Measurements from ENCODE around the gene DNAAF2.

DNA sequence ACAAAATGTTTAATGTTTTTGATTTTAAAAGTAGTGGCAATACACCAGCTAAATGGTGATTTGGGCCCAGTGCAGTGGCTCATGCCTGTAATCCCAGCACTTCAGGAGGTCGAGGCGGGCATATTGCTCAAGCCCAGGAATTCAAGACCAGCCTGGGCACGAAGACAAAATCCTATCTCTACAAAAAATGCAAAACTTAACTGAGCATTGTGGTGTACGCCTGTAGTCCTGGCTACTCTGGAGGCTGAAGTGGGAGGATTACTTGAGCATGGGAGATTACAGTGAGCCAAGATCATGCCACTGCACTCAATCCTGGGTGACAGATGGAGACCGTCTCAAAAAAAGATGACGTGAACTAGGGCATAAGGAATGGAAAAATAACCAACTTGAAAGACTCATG is 19.3 kb downstream of the DNAAF2 start:
- TF ChIP-seq POLR2A (IDR thresholded peaks at IDR 0.05; ENCODE audit: control extremely low read depth in 1 of 2, low read depth in 2 of 2, low read length in 2 of 2) (no peak), EP300 (IDR thresholded peaks at IDR 0.05; ENCODE audit: borderline replicate concordance in 1 of 2, low read depth in 2 of 2, low read length in 2 of 2) (no peak), EZH2 (IDR thresholded peaks at IDR 0.05; ENCODE audit: low read depth, low read length, severe bottlenecking) (no peak), BACH1 (IDR thresholded peaks at IDR 0.05; ENCODE audit: low read length) (no peak), RNF2 (IDR thresholded peaks at IDR 0.05; ENCODE audit: borderline replicate concordance, low read depth, low read length, missing control alignments, poor library complexity, severe bottlenecking) (no peak), JUN (IDR thresholded peaks at IDR 0.05; ENCODE audit: low read depth, low read length) (no peak), POLR2AphosphoS5 (IDR thresholded peaks at IDR 0.05; ENCODE audit: low read depth, low read length) (no peak), YY1 (IDR thresholded peaks at IDR 0.05; ENCODE audit: low read depth, low read length) (no peak), MAFK (IDR thresholded peaks at IDR 0.05; ENCODE audit: low read depth, low read length) (no peak), SAP30 (IDR thresholded peaks at IDR 0.05; ENCODE audit: insufficient read depth, insufficient replicate concordance, low read length) (no peak), CREB1 (IDR thresholded peaks at IDR 0.05) (no peak), GTF2F1 (IDR thresholded peaks at IDR 0.05; ENCODE audit: borderline replicate concordance, low read depth, low read length) (no peak)
- TF ChIP-seq, protein P1, sequence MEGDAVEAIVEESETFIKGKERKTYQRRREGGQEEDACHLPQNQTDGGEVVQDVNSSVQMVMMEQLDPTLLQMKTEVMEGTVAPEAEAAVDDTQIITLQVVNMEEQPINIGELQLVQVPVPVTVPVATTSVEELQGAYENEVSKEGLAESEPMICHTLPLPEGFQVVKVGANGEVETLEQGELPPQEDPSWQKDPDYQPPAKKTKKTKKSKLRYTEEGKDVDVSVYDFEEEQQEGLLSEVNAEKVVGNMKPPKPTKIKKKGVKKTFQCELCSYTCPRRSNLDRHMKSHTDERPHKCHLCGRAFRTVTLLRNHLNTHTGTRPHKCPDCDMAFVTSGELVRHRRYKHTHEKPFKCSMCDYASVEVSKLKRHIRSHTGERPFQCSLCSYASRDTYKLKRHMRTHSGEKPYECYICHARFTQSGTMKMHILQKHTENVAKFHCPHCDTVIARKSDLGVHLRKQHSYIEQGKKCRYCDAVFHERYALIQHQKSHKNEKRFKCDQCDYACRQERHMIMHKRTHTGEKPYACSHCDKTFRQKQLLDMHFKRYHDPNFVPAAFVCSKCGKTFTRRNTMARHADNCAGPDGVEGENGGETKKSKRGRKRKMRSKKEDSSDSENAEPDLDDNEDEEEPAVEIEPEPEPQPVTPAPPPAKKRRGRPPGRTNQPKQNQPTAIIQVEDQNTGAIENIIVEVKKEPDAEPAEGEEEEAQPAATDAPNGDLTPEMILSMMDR (IDR thresholded peaks at IDR 0.05; ENCODE audit: control extremely low read depth in 1 of 3, insufficient read depth in 1 of 3, low read depth in 1 of 3, low read length in 3 of 3): no peak

All from H1 (cell line).